IMR-90 (cell line): ENCODE measurements around the gene COL12A1. TPM values are rescaled to one million over a fixed set of nuclear protein-coding genes. Genes with fewer than 3 reads are reported as not detected.

Experiments used
- ATAC-seq: fragments of 200-7000 bp; cut with Tn5 transposase; 2 replicates; pipeline ENCODE4 v1.9.1; 2020; ENCODE audit warnings: low read depth, mild to moderate bottlenecking, moderate library complexity
- BruUV-seq: library from RNA; stranded (reverse); fragments of 400-500 nt; replicated peaks from 2 replicates; lab custom pipeline; 2021; lab: Mats Ljungman, UMichigan
- CTCF ChIA-PET: fragments of 300-600 bp; formaldehyde crosslinking; extraction: SDS; loops from one replicate; lab custom pipeline; 2021; ENCODE audit warnings: antibody characterized with exemption; lab: Yijun Ruan, JAX
- POLR2A ChIA-PET: fragments of 300-600 bp; sonication (Branson Sonifier 250); formaldehyde crosslinking; loops from one replicate; lab custom pipeline; 2022; ENCODE audit warnings: antibody characterized with exemption; ENCODE audit not compliant: unreplicated experiment; lab: Charles Lee
- DNase-seq: peaks from one replicate; pipeline ENCODE4 v3.0.0; 2013
- H2AFZ ChIP-seq: replicated peaks from 2 replicates; pipeline ENCODE3; 2013; ENCODE audit warnings: low read length, mild to moderate bottlenecking; ENCODE audit not compliant: poor library complexity
- H2AK5ac ChIP-seq: 2 replicates; pipeline ENCODE4 v1.6.1; 2013; ENCODE audit warnings: low read depth, low read length, inconsistent platforms
- H2AK9ac ChIP-seq: replicated peaks from 2 replicates; pipeline ENCODE3; 2013; ENCODE audit warnings: mild to moderate bottlenecking, low read depth, low read length, moderate library complexity; ENCODE audit not compliant: poor library complexity
- H2BK120ac ChIP-seq: 2 replicates; pipeline ENCODE4 v1.6.1; 2013; ENCODE audit warnings: low read depth, low read length, inconsistent platforms
- H2BK15ac ChIP-seq: 3 replicates; pipeline ENCODE4 v1.6.1; 2013; ENCODE audit warnings: low read depth, low read length, inconsistent platforms
- H2BK20ac ChIP-seq: 2 replicates; pipeline ENCODE4 v1.6.1; 2013; ENCODE audit warnings: low read depth, mild to moderate bottlenecking, inconsistent platforms, low read length, moderate library complexity
- H2BK5ac ChIP-seq: 2 replicates; pipeline ENCODE4 v1.6.1; 2013; ENCODE audit warnings: mild to moderate bottlenecking, low read depth, low read length, inconsistent platforms; ENCODE audit not compliant: poor library complexity, severe bottlenecking
- H3K14ac ChIP-seq: replicated peaks from 2 replicates; pipeline ENCODE4 v1.6.1; 2013; ENCODE audit warnings: low read depth, low read length, inconsistent platforms
- H3K18ac ChIP-seq: 2 replicates; pipeline ENCODE4 v1.6.1; 2013; ENCODE audit warnings: low read depth, low read length, control low read depth
- H3K23ac ChIP-seq: 2 replicates; pipeline ENCODE4 v1.6.1; 2013; ENCODE audit warnings: low read depth, low read length, inconsistent platforms
- H3K27ac ChIP-seq: 2 replicates; pipeline ENCODE4 v1.5.1; 2013; ENCODE audit warnings: mild to moderate bottlenecking, control low read depth, low read length; ENCODE audit not compliant: insufficient read depth
- H3K27me3 ChIP-seq: 2 replicates; pipeline ENCODE4 v1.6.1; 2013; ENCODE audit warnings: low read length; ENCODE audit not compliant: control insufficient read depth, insufficient read depth
- H3K36me3 ChIP-seq: 2 replicates; pipeline ENCODE4 v1.6.1; 2013; ENCODE audit warnings: low read length, mixed read lengths; ENCODE audit not compliant: control insufficient read depth, insufficient read depth
- H3K4ac ChIP-seq: 2 replicates; pipeline ENCODE4 v1.6.1; 2013; ENCODE audit warnings: low read depth, low read length, inconsistent platforms
- H3K4me1 ChIP-seq: 2 replicates; pipeline ENCODE4 v1.6.1; 2013; ENCODE audit warnings: low read length, mixed read lengths; ENCODE audit not compliant: control insufficient read depth, insufficient read depth
- H3K4me2 ChIP-seq: 2 replicates; pipeline ENCODE4 v1.6.1; 2013; ENCODE audit warnings: low read depth, mild to moderate bottlenecking, control low read depth, low read length, moderate library complexity
- H3K4me3 ChIP-seq: 2 replicates; pipeline ENCODE4 v1.5.1; 2013; ENCODE audit warnings: low read depth, mild to moderate bottlenecking, control low read depth, low read length, moderate library complexity; ENCODE audit not compliant: insufficient read depth
- H3K56ac ChIP-seq: 2 replicates; pipeline ENCODE4 v1.6.1; 2013; ENCODE audit warnings: low read length, inconsistent platforms; ENCODE audit not compliant: insufficient read depth; ENCODE audit errors: extremely low read depth
- H3K79me1 ChIP-seq, 2 experiments: 2 replicates each; pipeline ENCODE4 v1.6.1; 2013; ENCODE audit warnings: low read length in 2 of 2, inconsistent platforms in 1 of 2, low read depth in 1 of 2
- H3K9ac ChIP-seq: 2 replicates; pipeline ENCODE4 v1.6.1; 2013; ENCODE audit warnings: low read depth, low read length, control low read depth
- H3K9me1 ChIP-seq: 2 replicates; pipeline ENCODE4 v1.6.1; 2013; ENCODE audit warnings: low read length, inconsistent platforms; ENCODE audit not compliant: insufficient read depth
- H3K9me3 ChIP-seq: 2 replicates; pipeline ENCODE4 v1.6.1; 2013; ENCODE audit warnings: low read length; ENCODE audit not compliant: control insufficient read depth, insufficient read depth
- H4K20me1 ChIP-seq: 2 replicates; pipeline ENCODE4 v1.6.1; 2013; ENCODE audit warnings: low read length, inconsistent platforms; ENCODE audit not compliant: insufficient read depth
- H4K5ac ChIP-seq: 2 replicates; pipeline ENCODE4 v1.6.1; 2013; ENCODE audit warnings: mild to moderate bottlenecking, low read depth, low read length, control low read depth
- H4K8ac ChIP-seq, 2 experiments: 2 replicates each; pipeline ENCODE4 v1.6.1; 2013; ENCODE audit warnings: low read depth in 2 of 2, low read length in 2 of 2, control low read depth in 1 of 2, inconsistent platforms in 1 of 2
- H4K91ac ChIP-seq: 2 replicates; pipeline ENCODE4 v1.6.1; 2013; ENCODE audit warnings: low read depth, low read length, inconsistent platforms; ENCODE audit not compliant: insufficient read depth
- MAFK ChIP-seq: IDR thresholded peaks from 2 replicates; pipeline ENCODE4 v1.6.1; 2012; ENCODE audit warnings: low read depth, low read length, improper control_type of control experiment
- NFE2L2 ChIP-seq: fragments of 150-350 bp; IDR thresholded peaks from 2 replicates; pipeline ENCODE4 v1.6.1; 2016; ENCODE audit warnings: low read depth, mild to moderate bottlenecking, low read length
- WGBS, 2 experiments: methylation state at CpG; one replicate each; pipeline versions ENCODE4 v1.1.5 to v1.1.7; 2013; ENCODE audit warnings: missing lambda C conversion rate in 2 of 2; ENCODE audit not compliant: insufficient read length in 1 of 2; ENCODE audit errors: extremely low coverage in 2 of 2; 5-methylcytosine and 5-hydroxymethylcytosine counted together
- dilution Hi-C: fragments of 300-500 bp; cut with HindIII; formaldehyde crosslinking; loops from one replicate; pipeline ENCODE4 v1.14.3; 2018; ENCODE audit warnings: low sequenced_read_pairs; ENCODE audit not compliant: unreplicated experiment
- in situ Hi-C: fragments of 300-500 bp; cut with MboI; formaldehyde crosslinking; loops from 3 replicates; pipeline ENCODE4 v1.14.3; 2019; ENCODE audit warnings: low sequenced_read_pairs, inconsistent platforms, mixed read lengths
- intact Hi-C: fragments of 100-400 bp; cut with micrococcal nuclease; formaldehyde crosslinking; loops from 2 replicates; pipeline ENCODE4 v1.10.0; 2022
- polyA plus RNA-seq, 3 experiments: library from polyadenylated mRNA; depleted of rRNA; stranded (reverse); fragments of >200 nt; gene quantifications; 2 replicates each; pipeline ENCODE4 v1.2.3, GENCODE V29; 2012; ENCODE audit warnings: low replicate concordance in 1 of 3
- total RNA-seq: library from RNA; depleted of rRNA; stranded (reverse); fragments of >200 nt; gene quantifications from 2 replicates; pipeline ENCODE4 v1.2.3, GENCODE V29; 2012

The COL12A1 gene
- total and polyA plus RNA-seq, 2 of the 4 experiments (the other 2 are of a cell fraction): 350 to 452 TPM

- Histone ChIP-seq H3K27me3 (no peaks in the 10 kb centered on the region), H2AK9ac (no peak overlapping the region), H4K8ac (no peak overlapping the region), H2BK120ac (no peak overlapping the region), H3K4me2 (no peak overlapping the region), H4K20me1 (peaks cover 3% of the 10 kb centered on the region; the same call in 1 of the 2 replicates), H3K56ac (no peak overlapping the region), H3K9me3 (no peaks in the 10 kb centered on the region), H3K36me3 (peaks cover 58% of the 10 kb centered on the region), H2AK5ac (no peak overlapping the region), H3K4me3 (no peak overlapping the region), H2BK15ac (no peak overlapping the region), H2AFZ (no peak overlapping the region), H2BK5ac (no peak overlapping the region), H3K4me1 (peaks cover 7% of the 10 kb centered on the region; the same call in 1 of the 2 replicates), H3K27ac (no peak overlapping the region), H3K9ac (no peak overlapping the region), H4K5ac (no peak overlapping the region), H3K4ac (no peak overlapping the region), H3K18ac (no peak overlapping the region), H3K9me1 (peaks cover 14% of the 10 kb centered on the region), H3K23ac (no peak overlapping the region), H3K14ac (no peak overlapping the region), H3K79me1 (peaks cover 22 to 64% of the 10 kb centered on the region in 2 experiments), H4K91ac (no peak overlapping the region), H2BK20ac (no peak overlapping the region)
- DNase-seq (peak; percentile 43), ATAC-seq (no peak)
- no TSS peak for BruUV-seq
- no peak for TF ChIP-seq NFE2L2
- peak; percentile 80 for TF ChIP-seq MAFK
- in situ Hi-C loops (no loop called here), dilution Hi-C loops (no loop called here), intact Hi-C loops (no loop called here)
- WGBS, 2 experiments: 71% methylated on average over 1 of the region's 6 CpGs; no CpG with 5 or more reads in 1 of the 2 experiments
- ChIA-PET CTCF (interaction anchor here (0.5 kb wide), 1 partner anchor 1295 kb away, joined by 3 read pairs; no protein-coding TSS in a partner anchor), POLR2A (no interaction called here)
These were observed 55.0 kb downstream of the COL12A1 start for GRCh38 chr6:75150685-75151412.
